ENCODE results near the gene VEGFB.

Gene VEGFB

GRCh38 chr11:64233913-64234586, at the start of gene VEGFB:
VEGFB (plus strand) TSS chr11:64234584; CDS start chr11:64234834, 250 bp downstream.
- peak in 1 of 2 donors; percentile 65 for DNase-seq (ENCODE audit: low read depth in 2 of 2)

- DNase-seq (ENCODE audit: low read depth in 2 of 2), result no peak
These were observed 49.1 kb upstream of the VEGFB start for GRCh38 chr11:64185175-64185692.

- peak; percentile 97 to 99 for DNase-seq (ENCODE audit: low read depth in 2 of 2)
These were observed 48.5 kb upstream of the VEGFB start, which contains the start of gene STIP1 for GRCh38 chr11:64185693-64186491. STIP1 (plus strand) TSS chr11:64186171; CDS start chr11:64186262, 91 bp downstream.

- DNase-seq (ENCODE audit: low read depth in 2 of 2), result no peak
These were observed 47.8 kb upstream of the VEGFB start for GRCh38 chr11:64186492-64187165.

- no peak for DNase-seq (ENCODE audit: low read depth in 2 of 2)
These were observed 42.0 kb upstream of the VEGFB start for GRCh38 chr11:64192434-64192833.

DNA sequence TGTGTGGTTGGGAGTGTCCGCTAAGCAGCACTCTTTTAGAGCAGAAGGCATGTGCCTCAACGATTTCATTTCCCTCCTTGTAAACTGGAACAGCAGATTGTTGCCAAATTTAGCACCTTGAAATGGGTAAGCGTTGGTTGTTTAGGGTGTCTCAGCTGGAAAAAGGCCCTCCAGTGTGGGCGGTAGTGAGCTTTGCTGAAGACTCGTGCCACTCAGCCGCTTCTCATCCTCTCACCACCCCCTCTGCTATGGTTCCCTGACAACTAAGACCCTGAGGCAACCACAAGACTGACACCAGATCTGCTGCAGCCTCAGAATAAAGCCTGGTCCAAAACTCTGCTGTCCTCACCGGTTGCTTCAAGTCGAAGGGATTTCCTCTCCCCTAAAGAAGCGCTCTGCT, 37.8 kb upstream of the VEGFB start:
- no peak for DNase-seq (ENCODE audit: low read depth in 2 of 2)

GRCh38 chr11:64198511-64198910, 35.9 kb upstream of the VEGFB start:
- DNase-seq (ENCODE audit: low read depth in 2 of 2), result no peak

GRCh38 chr11:64201543-64201942, 32.8 kb upstream of the VEGFB start:
- no peak for DNase-seq (ENCODE audit: low read depth in 2 of 2)

- no peak for DNase-seq (ENCODE audit: low read depth in 2 of 2)
These were observed 31.4 kb upstream of the VEGFB start for GRCh38 chr11:64202992-64203391.

DNA sequence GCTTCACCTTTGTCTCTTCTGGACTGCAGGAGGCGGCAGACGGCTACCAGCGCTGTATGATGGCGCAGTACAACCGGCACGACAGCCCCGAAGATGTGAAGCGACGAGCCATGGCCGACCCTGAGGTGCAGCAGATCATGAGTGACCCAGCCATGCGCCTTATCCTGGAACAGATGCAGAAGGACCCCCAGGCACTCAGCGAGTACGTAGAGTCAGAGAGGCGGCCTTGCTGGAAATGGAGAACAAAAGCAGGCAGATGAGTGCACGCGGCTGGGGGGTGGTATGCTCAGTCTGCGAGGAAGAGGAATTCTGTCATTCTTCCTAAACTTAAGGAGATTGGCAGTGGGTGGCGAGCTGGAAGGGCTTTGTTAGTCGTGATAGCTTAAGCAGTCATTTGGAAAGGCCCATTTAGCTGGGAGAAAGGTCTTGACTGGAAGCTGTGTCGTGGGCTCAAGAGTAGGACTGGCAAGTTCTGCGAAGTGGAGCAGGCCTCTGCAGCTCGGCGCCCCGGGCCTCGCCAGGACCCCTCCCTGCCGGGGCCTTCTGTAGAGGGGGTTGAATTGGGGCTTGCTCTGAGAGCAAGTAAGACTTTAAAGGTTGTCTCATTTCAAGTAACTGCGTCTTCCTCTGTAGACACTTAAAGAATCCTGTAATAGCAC, 30.8 kb upstream of the VEGFB start:
- no peak for DNase-seq (ENCODE audit: low read depth in 2 of 2)

- DNase-seq (ENCODE audit: low read depth in 2 of 2), result no peak
These were observed 30.3 kb upstream of the VEGFB start for GRCh38 chr11:64204080-64204440.

- peak in 1 of 2 donors; percentile 74 for DNase-seq (ENCODE audit: low read depth in 2 of 2)
These were observed 29.9 kb upstream of the VEGFB start for GRCh38 chr11:64204464-64204989.

- peak; percentile 68 to 75 for DNase-seq (ENCODE audit: low read depth in 2 of 2)
These were observed 27.7 kb upstream of the VEGFB start, which contains the start of gene FERMT3 for GRCh38 chr11:64206457-64207255. FERMT3 (plus strand) TSS chr11:64206721; CDS start chr11:64207365, 644 bp downstream.

GRCh38 chr11:64207256-64208085, 26.9 kb upstream of the VEGFB start:
- peak; percentile 78 to 80 for DNase-seq (ENCODE audit: low read depth in 2 of 2)

- no peak for DNase-seq (ENCODE audit: low read depth in 2 of 2)
These were observed 26.1 kb upstream of the VEGFB start for GRCh38 chr11:64208086-64208795.

DNA sequence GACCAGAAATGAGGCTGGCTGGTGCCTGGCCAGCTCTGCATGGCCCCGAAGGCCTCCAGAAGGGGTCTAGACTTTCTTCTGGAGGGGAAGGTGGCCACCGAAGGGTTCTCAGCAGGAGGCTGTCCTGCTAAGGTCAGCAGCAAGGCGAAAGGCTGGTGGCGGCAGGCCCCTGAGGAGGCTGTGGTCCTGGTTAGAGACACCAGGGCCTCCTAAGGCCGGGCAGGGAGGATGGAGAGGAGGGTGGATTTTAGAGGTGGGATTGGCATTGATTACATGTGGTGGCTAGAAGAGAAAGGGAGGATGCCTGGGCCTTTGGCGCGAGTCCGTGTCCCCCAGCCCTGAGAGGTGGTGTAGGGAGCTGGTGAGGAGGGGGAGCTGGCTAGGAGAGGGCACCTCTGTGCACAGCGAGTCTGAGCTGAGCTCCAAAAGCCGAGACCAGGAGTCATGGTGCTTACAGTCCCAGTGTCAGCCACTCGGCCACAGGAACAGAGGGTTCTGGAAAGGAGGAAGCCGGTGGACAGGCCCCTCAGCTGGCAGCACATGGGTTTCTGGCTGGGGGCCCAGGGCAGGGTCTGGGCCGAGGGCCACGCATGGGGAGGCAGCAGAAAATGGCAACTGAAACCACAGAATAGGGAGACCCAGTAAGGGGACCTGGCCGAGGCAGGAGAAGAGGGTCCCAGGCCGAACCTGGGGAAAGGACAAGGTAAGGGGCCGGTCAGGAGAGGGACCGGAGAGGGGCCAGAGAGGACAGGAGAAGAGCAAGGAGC, 25.4 kb upstream of the VEGFB start:
- no peak for DNase-seq (ENCODE audit: low read depth in 2 of 2)

DNA sequence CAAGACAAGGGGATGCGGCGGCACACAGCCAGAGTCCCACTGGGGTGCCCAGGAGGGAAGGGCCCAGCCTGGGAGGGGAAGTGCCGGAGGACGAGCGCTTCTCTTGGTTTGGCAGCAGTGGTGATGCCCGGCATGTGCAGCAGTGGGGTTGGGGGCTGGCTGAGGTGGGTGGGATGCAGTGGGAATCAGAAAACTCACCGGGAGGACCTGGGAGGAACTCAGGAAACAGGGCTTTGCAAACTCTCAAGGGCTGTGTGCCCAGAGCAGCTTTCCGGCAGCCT, 24.9 kb upstream of the VEGFB start:
- DNase-seq (ENCODE audit: low read depth in 2 of 2), result no peak

DNA sequence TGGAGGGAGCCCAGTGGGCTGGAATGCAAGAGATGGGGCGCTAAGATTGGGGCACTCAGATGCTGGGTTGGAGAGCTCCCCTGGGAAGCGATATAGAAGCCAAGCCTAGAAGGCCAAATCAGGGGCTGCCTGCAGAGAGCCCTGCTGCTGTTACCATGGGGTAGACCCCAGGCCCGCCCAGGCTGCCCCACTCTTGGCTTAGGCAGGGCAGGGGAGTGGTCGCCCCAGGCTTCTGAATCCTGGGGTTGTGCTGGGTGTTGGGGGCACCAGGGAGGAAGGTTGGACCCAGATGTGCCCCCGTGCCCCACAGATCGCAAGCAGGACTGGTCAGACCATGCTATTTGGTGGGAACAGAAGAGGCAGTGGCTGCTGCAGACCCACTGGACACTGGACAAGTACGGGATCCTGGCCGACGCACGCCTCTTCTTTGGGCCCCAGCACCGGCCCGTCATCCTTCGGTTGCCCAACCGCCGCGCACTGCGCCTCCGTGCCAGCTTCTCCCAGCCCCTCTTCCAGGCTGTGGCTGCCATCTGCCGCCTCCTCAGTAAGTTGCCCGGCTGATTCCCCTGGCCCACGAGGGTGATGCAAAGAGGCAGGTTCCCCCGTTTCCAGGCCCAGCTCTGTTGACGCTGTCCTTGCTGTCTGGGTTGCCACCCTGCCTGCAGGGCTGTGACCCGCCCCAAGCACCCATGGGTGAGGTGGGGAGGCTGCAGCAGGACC, 23.9 kb upstream of the VEGFB start:
- no peak for DNase-seq (ENCODE audit: low read depth in 2 of 2)
